H1 (cell line): Measurements from ENCODE around the gene GLE1. TPM values are rescaled to one million over a fixed set of nuclear protein-coding genes. Genes with fewer than 3 reads are reported as not detected.

Source experiments
- CEBPB ChIP-seq: IDR thresholded peaks from 2 replicates; pipeline ENCODE4 v1.6.1; 2012; ENCODE audit warnings: low read depth, low read length
- CREB1 ChIP-seq: IDR thresholded peaks from 2 replicates; pipeline ENCODE4 v1.6.1; 2012; ENCODE audit warnings: inconsistent platforms
- EGR1 ChIP-seq: IDR thresholded peaks from 2 replicates; pipeline ENCODE4 v1.6.1; 2011; ENCODE audit warnings: low read depth, low read length, borderline replicate concordance
- MAFK ChIP-seq: IDR thresholded peaks from 2 replicates; pipeline ENCODE4 v1.6.1; 2012; ENCODE audit warnings: low read depth, mild to moderate bottlenecking, improper control_type of control experiment, low read length
- SAP30 ChIP-seq: fragments of 300-600 bp; sonication (generic); IDR thresholded peaks from 2 replicates; pipeline ENCODE4 v1.7.1; 2012; ENCODE audit warnings: low read length, moderate library complexity, mild to moderate bottlenecking, inconsistent platforms; ENCODE audit not compliant: insufficient read depth, insufficient replicate concordance
- YY1 ChIP-seq: IDR thresholded peaks from 2 replicates; pipeline ENCODE4 v1.6.1; 2011; ENCODE audit warnings: low read depth, mild to moderate bottlenecking, low read length
- polyA plus RNA-seq, 7 experiments: library from polyadenylated mRNA; depleted of rRNA in 3 of 7; stranded (reverse) in 5 of 7; unstranded in 2 of 7; fragments of >200 nt in 5 of 7; fragments of 200-250 nt in 2 of 7; gene quantifications; 1 replicate in 5 of 7; 2 replicates in 1 of 7; 4 replicates in 1 of 7; pipeline versions ENCODE4 v1.2.1 to v1.2.3, GENCODE V29; 2011 to 2013; ENCODE audit warnings: missing spikeins in 2 of 7, mixed read lengths in 2 of 7
- total RNA-seq: library from RNA; stranded (reverse); fragmentation: NEBNext Ultra II Directional; extraction: Animal tissue kit (Norgen Biotek cat#: 25700); gene quantifications from 2 replicates; pipeline ENCODE4 v1.2.1, GENCODE V29; 2021
- TF ChIP-seq, protein P1 (sequence below): IDR thresholded peaks from 2 replicates; pipeline ENCODE4 v1.6.1; 2012; ENCODE audit warnings: low read length, inconsistent platforms
- TF ChIP-seq, protein P2 (sequence below): IDR thresholded peaks from 2 replicates; pipeline ENCODE4 v1.6.1; 2012; ENCODE audit warnings: inconsistent platforms

The GLE1 gene
- total and polyA plus RNA-seq, 2 of the 8 experiments (the other 6 are each of a cell fraction or from before 2014, with no cell fraction given), result 9.6 to 14.9 TPM

GRCh38 chr9:128495296-128495695, 9.2 kb upstream of the GLE1 start (continued):
- no peak for TF ChIP-seq EGR1
- no peak for TF ChIP-seq CEBPB
- TF ChIP-seq CREB1, result no peak
- TF ChIP-seq YY1, result no peak
- TF ChIP-seq, protein P1, sequence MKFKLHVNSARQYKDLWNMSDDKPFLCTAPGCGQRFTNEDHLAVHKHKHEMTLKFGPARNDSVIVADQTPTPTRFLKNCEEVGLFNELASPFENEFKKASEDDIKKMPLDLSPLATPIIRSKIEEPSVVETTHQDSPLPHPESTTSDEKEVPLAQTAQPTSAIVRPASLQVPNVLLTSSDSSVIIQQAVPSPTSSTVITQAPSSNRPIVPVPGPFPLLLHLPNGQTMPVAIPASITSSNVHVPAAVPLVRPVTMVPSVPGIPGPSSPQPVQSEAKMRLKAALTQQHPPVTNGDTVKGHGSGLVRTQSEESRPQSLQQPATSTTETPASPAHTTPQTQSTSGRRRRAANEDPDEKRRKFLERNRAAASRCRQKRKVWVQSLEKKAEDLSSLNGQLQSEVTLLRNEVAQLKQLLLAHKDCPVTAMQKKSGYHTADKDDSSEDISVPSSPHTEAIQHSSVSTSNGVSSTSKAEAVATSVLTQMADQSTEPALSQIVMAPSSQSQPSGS, result no peak
- no peak for TF ChIP-seq MAFK
- TF ChIP-seq, protein P2, sequence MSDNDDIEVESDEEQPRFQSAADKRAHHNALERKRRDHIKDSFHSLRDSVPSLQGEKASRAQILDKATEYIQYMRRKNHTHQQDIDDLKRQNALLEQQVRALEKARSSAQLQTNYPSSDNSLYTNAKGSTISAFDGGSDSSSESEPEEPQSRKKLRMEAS, result no peak
- no peak for TF ChIP-seq SAP30
